Right atrium auricular region (tissue), 2 donors: Measurements from ENCODE around the gene TRIP4. TPM values are rescaled to one million over a fixed set of nuclear protein-coding genes. Genes with fewer than 3 reads are reported as not detected.
"Not testable (repeated sequence)": the region's sequence is repeated elsewhere in the genome, so short reads cannot be mapped to it uniquely, and the experiment has no call there.

Experiments used
- DNase-seq: peaks from one replicate; pipeline ENCODE4 v3.0.0-alpha.2; 2019; ENCODE audit warnings: low spot score
- H3K27ac ChIP-seq, 2 donors: fragments of 200-600 bp; sonication (generic); 1 replicate in 1 of 2; 2 replicates in 1 of 2; pipeline ENCODE4 v1.5.1; 2016 to 2019
- H3K27me3 ChIP-seq, 2 donors: fragments of 200-600 bp; sonication (generic); one replicate each; pipeline versions ENCODE4 v1.5.1 to v1.6.0; 2017 to 2019
- H3K36me3 ChIP-seq: fragments of 200-600 bp; sonication (generic); one replicate; pipeline ENCODE4 v1.5.1; 2016
- H3K4me1 ChIP-seq, 2 donors: fragments of 200-600 bp; sonication (generic); one replicate each; pipeline versions ENCODE4 v1.5.1 to v1.6.0; 2017 to 2019
- H3K4me3 ChIP-seq, 2 donors: fragments of 200-600 bp; sonication (generic); 1 replicate in 1 of 2; 2 replicates in 1 of 2; pipeline ENCODE4 v1.5.1; 2017 to 2019; ENCODE audit warnings: mild to moderate bottlenecking in 1 of 2, moderate library complexity in 1 of 2
- H3K9me3 ChIP-seq, 2 donors: fragments of 200-600 bp; sonication (generic); one replicate each; pipeline ENCODE4 v1.5.1; 2019
- CTCF ChIP-seq, 2 donors: fragments of 200-600 bp; sonication (generic); IDR thresholded peaks; one replicate each; pipeline ENCODE4 v1.5.1; 2019; ENCODE audit warnings: antibody characterized with exemption in 2 of 2
- total RNA-seq, 2 donors: library from RNA; depleted of rRNA; stranded (reverse); fragments of >200 nt; gene quantifications; one replicate each; pipeline ENCODE4 v1.1.0, GENCODE V29; 2016

The TRIP4 gene
- total RNA-seq, 2 donors from 2014 or later: 7.8 to 8.7 TPM

- Histone ChIP-seq H3K9me3 (no peaks in the 10 kb centered on the region), H3K4me1 (peaks cover 0 to 22% of the 10 kb centered on the region in 2 donors), H3K4me3 (peak overlapping the region; percentile 86 to 99), H3K27me3 (no peaks in the 10 kb centered on the region), H3K36me3 (no peaks in the 10 kb centered on the region), H3K27ac (peak overlapping the region; percentile 74 to 78)
- TF ChIP-seq CTCF (IDR thresholded peaks at IDR 0.05): no peak
- no peak for DNase-seq
Observed at GRCh38 chr15:64355348-64355943, 32.2 kb upstream of the TRIP4 start.

- Histone ChIP-seq H3K4me1 (peaks cover 0 to 18% of the 10 kb centered on the region in 2 donors), H3K27me3 (no peaks in the 10 kb centered on the region), H3K27ac (peak within 1 kb of the TSS; percentile 74 to 78), H3K4me3 (peak within 1 kb of the TSS; percentile 86 to 99), H3K36me3 (no peaks in the 10 kb centered on the region), H3K9me3 (no peaks in the 10 kb centered on the region)
- peak; percentile 95 for DNase-seq
- TF ChIP-seq CTCF (IDR thresholded peaks at IDR 0.05): peak in 1 of 2 donors; percentile 47
Observed at GRCh38 chr15:64355944-64356709, 31.5 kb upstream of the TRIP4 start, which contains the start of gene CSNK1G1. CSNK1G1 (minus strand) TSS chr15:64356173; CDS start chr15:64300499, 55,674 bp downstream.

GRCh38 chr15:64356710-64357040 lies 31.0 kb upstream of the TRIP4 start:
- peak overlapping the region; percentile 74 to 78 for H3K27ac ChIP-seq
- TF ChIP-seq CTCF (IDR thresholded peaks at IDR 0.05): no peak
- H3K9me3 ChIP-seq: no peaks in the 10 kb centered on the region
- no peak for DNase-seq
- H3K36me3 ChIP-seq: no peaks in the 10 kb centered on the region
- peaks cover 0 to 17% of the 10 kb centered on the region in 2 donors for H3K4me1 ChIP-seq
- H3K4me3 ChIP-seq: peak overlapping the region; percentile 86 to 99
- H3K27me3 ChIP-seq: no peaks in the 10 kb centered on the region

- no peak for DNase-seq
- Histone ChIP-seq H3K4me3 (no peak overlapping the region), H3K36me3 (no peaks in the 10 kb centered on the region), H3K27ac (no peak overlapping the region), H3K9me3 (no peaks in the 10 kb centered on the region), H3K27me3 (no peaks in the 10 kb centered on the region), H3K4me1 (peaks cover 0 to 8% of the 10 kb centered on the region in 2 donors)
- TF ChIP-seq CTCF (IDR thresholded peaks at IDR 0.05): no peak
Observed at GRCh38 chr15:64361259-64361658, 26.4 kb upstream of the TRIP4 start.

- DNase-seq: no peak
- no peak overlapping the region for H3K27ac ChIP-seq
- no peaks in the 10 kb centered on the region for H3K9me3 ChIP-seq
- TF ChIP-seq CTCF (IDR thresholded peaks at IDR 0.05): no peak
- no peak overlapping the region for H3K4me3 ChIP-seq
- H3K36me3 ChIP-seq: no peaks in the 10 kb centered on the region
- no peaks in the 10 kb centered on the region for H3K27me3 ChIP-seq
- no peaks in the 10 kb centered on the region for H3K4me1 ChIP-seq
Observed at GRCh38 chr15:64369078-64369607, 18.5 kb upstream of the TRIP4 start.

- H3K4me1 ChIP-seq, H3K27ac ChIP-seq, DNase-seq, H3K27me3 ChIP-seq, H3K36me3 ChIP-seq, H3K4me3 ChIP-seq, H3K9me3 ChIP-seq: not testable (repeated sequence)
Observed at GRCh38 chr15:64371383-64371782, 16.3 kb upstream of the TRIP4 start.
